ENCODE measurements around the gene CD2BP2. TPM values are rescaled to one million over a fixed set of nuclear protein-coding genes. Genes with fewer than 3 reads are reported as not detected.
A peak's percentile ranks its signal among the peaks of the same experiment; 100 is the strongest.

The CD2BP2 gene
- total RNA-seq, 1 donor from 2014 or later, result 107 TPM

GRCh38 chr16:30368122-30368791 lies 13.1 kb upstream of the CD2BP2 start:
- peaks cover 1% of the 10 kb centered on the region for H3K36me3 ChIP-seq (ENCODE audit: control insufficient read depth, insufficient read depth, low read length)
- DNase-seq (ENCODE audit: low read depth), result no peak
- no peak for TF ChIP-seq CTCF (IDR thresholded peaks at IDR 0.05; ENCODE audit: insufficient read depth, low read length, poor library complexity, severe bottlenecking)
- peak overlapping the region; percentile 78 for H3K4me3 ChIP-seq (ENCODE audit: low read depth, low read length)
- H3K27me3 ChIP-seq (ENCODE audit: control insufficient read depth, insufficient read depth, low read length), result no peaks in the 10 kb centered on the region

- TF ChIP-seq CTCF (IDR thresholded peaks at IDR 0.05; ENCODE audit: insufficient read depth, low read length, poor library complexity, severe bottlenecking), result no peak
- DNase-seq (ENCODE audit: low read depth), result no peak
- H3K27me3 ChIP-seq (ENCODE audit: control insufficient read depth, insufficient read depth, low read length), result no peaks in the 10 kb centered on the region
- peak overlapping the region; percentile 78 for H3K4me3 ChIP-seq (ENCODE audit: low read depth, low read length)
- H3K36me3 ChIP-seq (ENCODE audit: control insufficient read depth, insufficient read depth, low read length), result peaks cover 1% of the 10 kb centered on the region
Observed at GRCh38 chr16:30367349-30368009, 12.4 kb upstream of the CD2BP2 start.

GRCh38 chr16:30366511-30366910 lies 11.4 kb upstream of the CD2BP2 start:
- Histone ChIP-seq H3K4me3 (ENCODE audit: low read depth, low read length) (no peak overlapping the region), H3K36me3 (ENCODE audit: control insufficient read depth, insufficient read depth, low read length) (peaks cover 1% of the 10 kb centered on the region), H3K27me3 (ENCODE audit: control insufficient read depth, insufficient read depth, low read length) (no peaks in the 10 kb centered on the region)
- no peak for DNase-seq (ENCODE audit: low read depth)
- no peak for TF ChIP-seq CTCF (IDR thresholded peaks at IDR 0.05; ENCODE audit: insufficient read depth, low read length, poor library complexity, severe bottlenecking)

GRCh38 chr16:30365200-30365599 lies 10.1 kb upstream of the CD2BP2 start:
- peaks cover 1% of the 10 kb centered on the region for H3K36me3 ChIP-seq (ENCODE audit: control insufficient read depth, insufficient read depth, low read length)
- no peak for TF ChIP-seq CTCF (IDR thresholded peaks at IDR 0.05; ENCODE audit: insufficient read depth, low read length, poor library complexity, severe bottlenecking)
- DNase-seq (ENCODE audit: low read depth), result no peak
- no peaks in the 10 kb centered on the region for H3K27me3 ChIP-seq (ENCODE audit: control insufficient read depth, insufficient read depth, low read length)
- no peak overlapping the region for H3K4me3 ChIP-seq (ENCODE audit: low read depth, low read length)

- TF ChIP-seq CTCF (IDR thresholded peaks at IDR 0.05; ENCODE audit: insufficient read depth, low read length, poor library complexity, severe bottlenecking), result no peak
- no peak overlapping the region for H3K4me3 ChIP-seq (ENCODE audit: low read depth, low read length)
- H3K36me3 ChIP-seq (ENCODE audit: control insufficient read depth, insufficient read depth, low read length), result peaks cover 5% of the 10 kb centered on the region
Observed at GRCh38 chr16:30361180-30361579, 6.1 kb upstream of the CD2BP2 start.

GRCh38 chr16:30359871-30360170 lies 4.7 kb upstream of the CD2BP2 start:
- no peak for DNase-seq (ENCODE audit: low read depth)
- no peak for TF ChIP-seq CTCF (IDR thresholded peaks at IDR 0.05; ENCODE audit: insufficient read depth, low read length, poor library complexity, severe bottlenecking)
- Histone ChIP-seq H3K36me3 (ENCODE audit: control insufficient read depth, insufficient read depth, low read length) (peaks cover 4% of the 10 kb centered on the region), H3K4me3 (ENCODE audit: low read depth, low read length) (no peak overlapping the region), H3K27me3 (ENCODE audit: control insufficient read depth, insufficient read depth, low read length) (no peaks in the 10 kb centered on the region)

More at GRCh38 chr16:30361180-30361579, 6.1 kb upstream of the CD2BP2 start:
- H3K27me3 ChIP-seq (ENCODE audit: control insufficient read depth, insufficient read depth, low read length), result no peaks in the 10 kb centered on the region
- no peak for DNase-seq (ENCODE audit: low read depth)
